GM21717 (cell line): ENCODE results near the gene SIDT1.
"Not testable (repeated sequence)": the region's sequence is repeated elsewhere in the genome, so short reads cannot be mapped to it uniquely, and the experiment has no call there.

Experiments used
- ATAC-seq: cut with Tn5 transposase; IDR thresholded peaks from one replicate; pipeline ENCODE4 v1.9.1; 2021; ENCODE audit warnings: mild to moderate bottlenecking, moderate library complexity; ENCODE audit not compliant: unreplicated experiment

SIDT1 gene

DNA sequence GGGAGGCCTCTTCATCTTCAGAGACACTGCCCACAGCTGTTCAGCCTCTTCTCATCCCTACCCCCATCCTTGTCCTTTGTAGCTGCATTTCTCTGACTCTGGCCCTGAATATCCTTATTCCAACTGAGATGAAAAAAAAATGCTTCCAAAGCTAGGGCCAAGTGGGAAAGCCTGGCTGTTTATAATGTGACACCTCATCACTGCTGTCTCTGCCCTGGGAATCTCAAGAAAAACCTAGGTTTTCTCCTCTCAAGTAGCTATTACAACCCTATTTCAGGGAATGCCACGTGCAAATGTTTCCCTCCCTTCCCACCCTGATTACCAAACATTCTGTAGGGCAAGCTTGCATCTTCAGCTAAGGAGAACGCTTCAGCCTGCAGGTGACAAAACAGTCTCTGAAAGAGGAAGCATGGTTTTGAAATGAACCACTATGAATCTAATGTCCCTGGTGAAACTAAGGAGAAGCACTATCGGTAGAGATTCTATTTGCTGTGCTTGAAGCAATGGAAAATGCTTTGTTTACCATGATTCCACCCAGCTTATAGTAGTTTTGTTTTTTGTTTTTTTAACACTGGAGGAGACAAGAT is 98.7 kb downstream of the SIDT1 start:
- ATAC-seq: no peak

DNA sequence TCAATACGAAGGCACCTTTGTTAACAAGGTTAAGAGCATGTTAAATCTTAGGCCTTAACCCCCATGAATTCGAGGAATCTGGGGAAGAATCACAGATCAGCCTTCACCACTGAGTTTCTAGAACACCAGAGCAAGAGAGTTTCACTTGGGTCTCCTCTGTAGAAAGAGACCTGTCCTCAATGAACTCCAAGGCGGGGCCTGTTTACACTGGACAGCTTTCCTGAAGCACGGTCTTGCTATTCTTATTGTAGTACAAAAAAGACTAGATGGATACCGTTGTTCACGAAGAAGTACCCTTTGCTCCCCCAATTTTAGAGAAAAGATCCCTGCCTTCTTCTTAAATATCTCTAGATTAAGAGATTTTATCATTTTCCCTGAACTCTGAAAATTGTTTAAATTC is 99.2 kb downstream of the SIDT1 start:
- no peak for ATAC-seq

DNA sequence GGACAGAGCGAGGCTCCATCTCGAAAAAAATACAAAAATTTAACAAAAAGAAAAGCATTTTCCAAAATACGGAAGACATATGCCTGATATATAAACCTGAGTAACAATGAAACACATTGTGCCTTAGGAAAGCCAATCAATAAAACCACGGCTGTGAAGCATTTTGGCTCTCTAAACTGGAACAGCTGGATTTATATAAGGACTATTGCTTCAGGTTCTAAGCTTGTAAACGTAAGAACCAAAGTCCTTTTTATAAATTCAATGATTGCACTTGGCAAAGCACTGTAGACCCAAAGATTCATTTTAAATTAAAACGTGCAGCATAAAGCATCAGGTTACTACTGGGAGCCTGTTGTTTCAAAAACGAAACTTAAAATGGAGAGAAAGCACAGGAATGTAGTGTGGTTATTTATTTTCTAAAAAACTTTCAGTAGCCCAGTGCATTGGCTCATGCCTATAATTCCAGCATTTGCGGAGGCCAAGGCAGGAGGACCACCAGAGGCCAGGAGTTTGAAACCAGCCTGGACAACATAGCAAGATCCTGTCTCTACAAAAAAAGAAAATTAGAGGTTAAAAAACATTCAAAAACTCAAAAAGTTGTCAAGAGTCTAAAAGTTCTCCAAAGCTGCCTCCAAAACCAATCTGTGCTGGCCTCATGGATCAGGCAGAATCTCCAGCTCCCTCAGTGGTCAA is 102.6 kb downstream of the SIDT1 start:
- no peak for ATAC-seq

DNA sequence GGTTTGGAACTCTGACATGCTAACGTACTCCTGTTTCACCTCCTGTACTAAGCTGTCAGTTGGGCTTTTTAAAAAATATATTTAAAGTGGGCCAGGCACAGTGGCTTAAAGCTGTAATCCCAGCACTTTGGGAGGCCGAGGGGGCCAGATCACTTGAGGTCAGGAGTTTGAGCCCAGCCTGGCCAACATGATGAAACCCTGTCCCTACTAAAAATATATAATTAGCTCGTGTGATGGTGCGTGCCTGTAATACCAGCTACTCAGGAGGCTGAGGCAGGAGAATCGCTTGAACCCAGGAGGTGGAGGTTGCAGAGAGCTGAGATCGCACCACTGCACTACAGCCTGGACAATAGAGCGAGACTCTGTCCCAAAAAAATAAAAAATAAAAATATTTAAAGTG is 103.7 kb downstream of the SIDT1 start:
- ATAC-seq: not testable (repeated sequence)

DNA sequence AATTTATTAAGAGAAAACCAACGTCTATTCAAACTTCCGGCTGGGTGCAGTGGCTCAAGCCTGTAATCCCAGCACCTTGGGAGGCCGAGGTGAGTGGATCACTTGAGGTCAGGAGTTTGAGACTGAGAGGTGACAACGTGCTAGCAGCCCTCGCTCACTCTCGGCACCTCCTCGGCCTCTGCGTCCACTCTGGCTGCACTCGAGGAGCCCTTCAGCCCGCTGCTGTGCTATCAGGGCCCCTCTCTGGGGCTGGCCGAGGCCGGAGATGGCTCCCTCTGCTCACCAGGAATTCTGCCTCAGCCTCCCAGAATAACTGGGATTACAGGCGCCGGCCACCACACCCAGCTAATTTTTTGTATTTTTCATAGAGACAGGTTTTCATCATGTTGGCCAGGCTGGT is 105.4 kb downstream of the SIDT1 start:
- no peak for ATAC-seq

DNA sequence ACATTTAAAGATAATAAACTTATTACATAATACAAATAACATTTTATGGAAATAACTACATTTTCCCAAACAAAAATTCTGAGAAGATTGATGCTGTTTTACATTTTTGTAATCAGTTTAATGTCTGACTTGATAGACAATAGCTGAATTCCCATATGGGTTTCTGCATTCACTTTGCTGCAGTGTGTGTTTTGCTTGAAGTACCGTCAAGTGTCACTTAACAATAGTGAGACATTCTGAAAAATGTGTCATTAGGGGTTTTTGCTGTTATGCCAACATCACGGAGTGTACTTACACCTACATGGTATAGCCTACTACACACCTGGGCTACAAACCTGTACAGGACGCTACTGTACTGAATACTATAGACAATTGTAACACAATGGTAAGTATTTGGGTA is 106.6 kb downstream of the SIDT1 start:
- no peak for ATAC-seq

DNA sequence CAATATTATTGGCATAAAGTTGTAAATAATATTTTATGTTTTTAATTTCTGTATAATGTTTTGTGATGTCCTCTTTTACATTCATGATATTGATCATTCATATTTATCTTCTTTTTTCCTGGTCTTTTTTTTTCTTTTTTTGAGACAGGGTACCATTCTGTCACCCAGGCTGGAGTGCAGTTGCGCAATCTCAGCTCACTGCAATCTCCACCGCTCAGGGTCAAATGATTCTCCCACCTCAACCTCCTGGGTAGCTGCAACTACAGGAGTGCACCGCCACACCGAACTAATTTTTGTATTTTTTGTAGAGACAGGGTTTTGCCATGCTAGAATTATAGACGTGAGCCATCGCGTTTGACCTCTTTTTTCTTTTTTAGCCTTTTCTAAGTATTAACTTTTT is 111.2 kb downstream of the SIDT1 start:
- no peak for ATAC-seq

DNA sequence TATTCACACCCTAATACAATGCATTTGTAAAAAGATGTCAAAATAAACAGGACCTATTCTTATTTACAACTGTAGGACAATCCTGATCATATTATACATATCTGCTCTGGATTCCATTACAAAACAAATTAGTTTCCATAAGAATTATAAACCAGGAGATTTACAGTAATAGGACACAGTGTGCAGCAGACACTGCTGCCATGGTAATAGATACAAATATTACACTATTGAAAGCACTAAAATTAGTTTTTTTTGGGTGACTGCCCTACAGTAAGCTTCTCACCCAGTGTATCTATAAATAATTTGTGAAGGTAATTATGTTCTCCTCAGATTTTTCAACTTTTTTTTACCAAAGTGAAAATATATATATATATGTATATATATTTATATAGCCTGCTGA is 116.2 kb downstream of the SIDT1 start:
- no peak for ATAC-seq

DNA sequence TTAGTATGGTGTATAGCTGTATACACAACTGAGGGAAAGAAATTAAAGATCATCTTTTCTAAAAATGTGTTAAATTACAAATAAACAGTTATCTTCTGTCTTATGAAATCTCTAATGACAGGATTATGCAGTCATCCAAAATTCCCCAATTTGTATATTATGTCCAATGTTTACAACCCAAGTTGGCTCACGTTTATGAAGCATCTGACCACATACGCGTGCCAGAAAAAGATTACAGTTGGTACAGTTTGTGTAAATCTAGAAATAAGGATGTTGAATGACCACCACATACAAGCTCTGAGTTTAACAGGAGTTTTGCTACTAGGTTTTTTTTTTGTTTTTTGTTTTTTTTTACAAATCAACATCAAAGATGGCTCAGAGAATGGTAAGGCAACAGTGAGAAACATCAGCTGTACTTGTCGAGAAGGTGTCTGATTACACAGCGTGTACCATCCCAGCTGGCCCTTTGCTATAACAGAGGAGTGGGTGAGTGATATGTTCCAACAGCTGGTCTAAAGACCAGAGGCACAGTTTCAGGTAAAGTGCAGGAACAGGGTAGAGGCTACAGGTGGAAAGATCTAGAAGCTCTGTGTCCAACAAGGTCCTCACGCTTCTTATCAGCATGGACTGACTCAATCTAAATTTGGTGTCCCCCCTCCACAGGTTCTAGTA is 117.0 kb downstream of the SIDT1 start:
- ATAC-seq: no peak

DNA sequence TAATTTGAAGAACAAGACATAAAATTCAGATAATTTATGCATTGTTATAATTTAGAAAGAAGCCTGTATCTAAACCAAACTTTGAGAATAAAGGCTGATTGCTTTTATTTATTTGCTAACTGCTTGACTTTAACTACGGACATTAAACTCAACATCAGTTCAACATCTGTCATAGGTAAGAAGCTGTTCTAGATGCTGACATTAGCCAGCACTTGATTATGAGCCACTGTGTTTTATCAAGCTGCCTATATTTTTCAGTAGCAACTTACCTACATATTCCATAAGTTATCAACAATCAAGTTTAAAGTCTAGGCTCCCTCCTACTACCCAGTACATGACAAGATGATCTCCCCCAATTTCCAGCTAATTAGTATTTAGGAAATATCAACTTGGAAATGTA is 122.0 kb downstream of the SIDT1 start:
- ATAC-seq: no peak

DNA sequence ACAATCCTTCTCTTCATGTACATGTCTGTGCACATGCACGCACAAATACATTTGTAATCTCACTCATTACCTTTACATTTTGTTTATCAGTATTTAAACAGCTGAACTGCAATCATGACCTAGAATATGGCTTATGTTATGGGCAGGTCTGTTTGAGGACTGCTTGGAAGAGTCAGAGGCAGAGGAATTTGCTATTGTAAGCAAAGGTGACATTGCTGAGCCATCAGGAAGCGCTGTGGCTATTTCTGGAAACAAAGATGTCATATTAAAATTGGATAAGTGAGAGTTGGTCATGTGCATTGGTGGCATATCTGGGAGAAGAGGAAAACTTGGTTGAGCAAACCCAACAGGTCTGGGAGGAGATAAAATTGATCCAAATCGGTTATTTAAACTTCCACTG is 122.5 kb downstream of the SIDT1 start:
- ATAC-seq: no peak

DNA sequence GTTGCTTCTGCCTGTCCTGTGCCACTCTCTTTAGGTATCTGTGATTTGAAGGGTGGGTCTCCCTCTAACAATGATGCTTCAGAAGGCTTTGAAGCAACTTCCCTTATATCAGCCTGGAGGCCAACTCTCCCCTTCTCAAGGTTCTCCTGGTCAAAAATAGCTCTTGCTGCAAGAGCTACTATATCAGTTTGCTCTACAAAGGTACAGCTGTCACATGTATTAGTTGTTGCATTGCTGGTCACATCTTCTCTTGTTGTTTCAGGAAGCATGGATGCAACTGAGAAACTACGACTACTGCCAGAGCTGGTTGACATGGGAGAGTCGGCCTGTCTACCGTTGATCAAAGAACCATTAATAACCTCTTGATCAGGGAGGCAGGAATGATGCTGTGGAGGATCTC is 125.8 kb downstream of the SIDT1 start:
- no peak for ATAC-seq

DNA sequence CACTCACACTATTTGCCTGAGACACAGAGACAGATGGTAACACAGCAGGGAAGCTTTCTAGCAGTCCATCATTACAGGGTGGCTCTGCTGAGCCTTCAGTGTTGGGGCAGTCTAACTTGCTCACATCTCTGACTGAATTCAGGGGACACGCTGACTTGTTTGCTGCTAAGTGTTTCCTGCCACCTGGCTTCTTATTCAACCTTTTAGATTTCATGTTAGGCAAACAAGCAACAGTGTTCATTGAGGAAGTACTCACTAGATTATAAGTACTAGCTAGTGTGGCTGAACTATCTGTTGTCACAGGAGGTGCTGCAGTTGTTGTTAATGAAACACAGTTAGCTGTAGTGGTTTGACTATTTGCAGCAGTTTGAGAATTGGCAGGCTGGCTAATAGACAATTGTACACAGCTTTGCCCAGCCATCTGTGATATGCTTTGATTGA is 126.8 kb downstream of the SIDT1 start:
- ATAC-seq: no peak

DNA sequence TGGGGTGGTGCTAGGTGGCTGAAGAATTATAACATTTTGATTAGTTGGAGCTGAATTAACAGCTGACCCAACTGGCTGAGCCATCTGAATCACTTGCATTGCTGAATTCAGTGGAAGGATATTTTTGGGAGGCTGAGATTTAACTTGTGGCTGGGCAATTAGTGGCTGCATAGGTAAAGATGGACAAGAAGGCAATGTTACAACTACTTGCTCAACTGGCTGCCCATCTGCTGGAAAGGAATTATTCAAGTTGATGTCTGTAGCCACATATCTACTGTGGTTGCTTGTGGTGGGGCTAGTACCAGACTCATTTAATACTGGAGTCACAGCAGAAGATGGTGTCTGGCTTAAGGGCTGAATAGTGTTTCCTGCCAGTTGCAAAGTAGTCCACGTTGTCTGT is 127.6 kb downstream of the SIDT1 start:
- ATAC-seq: no peak

DNA sequence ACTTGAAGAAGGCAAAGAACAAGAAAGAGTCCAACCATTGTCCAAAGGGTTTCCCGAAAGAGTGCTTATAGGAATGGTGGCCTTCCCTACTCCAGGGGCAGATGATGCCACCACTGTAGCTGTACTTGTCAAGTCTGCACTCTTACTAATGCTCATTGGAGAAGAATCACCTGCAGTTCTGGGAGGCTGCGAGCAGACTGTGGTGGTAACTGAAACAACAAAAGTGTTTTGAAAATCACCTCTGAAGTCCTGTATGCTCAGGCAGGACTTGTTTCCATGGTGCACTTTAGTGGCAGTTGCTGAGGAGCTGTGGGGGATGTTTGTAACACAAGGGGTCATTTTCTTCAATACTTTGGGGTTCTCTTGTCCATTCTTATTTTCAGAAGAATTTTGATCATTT is 128.1 kb downstream of the SIDT1 start:
- ATAC-seq: no peak

DNA sequence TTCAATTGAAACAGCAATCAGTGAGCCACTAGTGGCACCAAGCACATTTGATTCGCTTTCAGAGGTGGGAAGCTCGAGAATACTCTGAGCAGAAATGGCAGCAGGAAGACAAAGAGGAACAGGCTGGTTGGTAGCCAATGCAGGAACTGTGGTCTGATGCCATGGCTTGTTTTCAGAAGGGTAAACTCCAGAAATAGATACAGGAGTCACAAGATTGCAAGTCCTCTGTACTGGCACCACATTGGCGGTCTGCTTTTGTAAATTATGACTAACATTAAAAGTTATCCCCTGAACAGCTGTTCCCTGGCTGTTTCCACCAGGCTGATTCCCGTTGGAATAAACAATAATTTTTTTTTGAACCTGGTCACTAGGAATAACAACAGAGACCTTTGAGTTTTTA is 128.5 kb downstream of the SIDT1 start:
- ATAC-seq: no peak

DNA sequence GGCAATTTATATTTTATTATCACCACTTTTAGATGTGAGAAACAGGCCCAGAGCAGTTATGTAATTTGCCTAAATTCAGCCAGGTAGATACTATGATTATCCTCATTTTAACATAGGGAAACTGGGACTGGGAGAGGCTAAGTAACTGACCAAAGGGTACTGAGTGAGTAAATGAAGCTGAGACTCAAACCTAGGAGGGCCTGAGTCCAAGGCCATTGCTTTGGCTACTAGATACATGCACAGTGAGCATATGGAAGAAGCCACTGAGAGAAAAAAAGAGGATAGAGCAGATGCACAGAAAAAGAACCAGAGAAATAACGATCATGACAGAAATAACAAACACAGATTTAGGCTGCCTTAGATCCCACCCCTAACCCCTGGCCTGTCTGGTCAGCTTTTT is 130.5 kb downstream of the SIDT1 start:
- no peak for ATAC-seq

DNA sequence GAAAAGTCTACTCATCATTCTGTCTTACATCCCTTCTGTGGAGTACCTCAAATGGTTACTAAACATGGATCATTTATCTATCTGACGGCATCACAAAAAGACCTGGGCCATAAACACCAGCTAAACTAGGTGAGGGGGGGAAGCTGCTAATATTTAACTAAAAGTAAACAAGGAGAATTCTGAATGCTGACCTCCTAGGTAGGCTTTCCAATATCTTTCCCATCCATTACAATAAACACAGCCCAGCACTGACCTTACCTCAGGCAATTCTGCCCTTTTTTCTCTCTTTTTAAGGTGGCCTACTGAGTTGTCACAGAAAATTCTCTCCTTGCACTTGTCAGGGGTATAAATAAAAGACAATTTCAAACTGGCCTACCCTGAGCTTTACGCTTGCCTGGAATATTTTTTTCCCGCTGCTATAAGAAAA is 131.0 kb downstream of the SIDT1 start:
- ATAC-seq: no peak

DNA sequence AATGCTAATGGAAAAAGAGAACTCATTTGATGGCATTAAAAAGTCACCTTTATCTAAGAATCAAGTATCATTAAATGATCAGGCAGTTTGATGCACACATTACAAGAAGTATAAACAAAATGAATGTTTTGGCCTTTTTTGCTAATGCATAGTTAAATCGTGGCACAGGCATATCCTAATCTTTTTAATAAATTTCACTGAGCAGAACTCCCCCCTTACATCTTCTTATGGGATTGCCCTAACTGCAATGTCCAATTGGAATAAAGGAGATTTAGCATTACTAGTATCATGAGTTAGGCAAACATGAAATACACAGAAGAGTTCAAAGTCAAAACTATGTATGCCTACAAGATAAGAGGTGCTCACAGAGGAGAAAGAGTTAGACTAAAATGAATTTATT is 131.4 kb downstream of the SIDT1 start:
- no peak for ATAC-seq

DNA sequence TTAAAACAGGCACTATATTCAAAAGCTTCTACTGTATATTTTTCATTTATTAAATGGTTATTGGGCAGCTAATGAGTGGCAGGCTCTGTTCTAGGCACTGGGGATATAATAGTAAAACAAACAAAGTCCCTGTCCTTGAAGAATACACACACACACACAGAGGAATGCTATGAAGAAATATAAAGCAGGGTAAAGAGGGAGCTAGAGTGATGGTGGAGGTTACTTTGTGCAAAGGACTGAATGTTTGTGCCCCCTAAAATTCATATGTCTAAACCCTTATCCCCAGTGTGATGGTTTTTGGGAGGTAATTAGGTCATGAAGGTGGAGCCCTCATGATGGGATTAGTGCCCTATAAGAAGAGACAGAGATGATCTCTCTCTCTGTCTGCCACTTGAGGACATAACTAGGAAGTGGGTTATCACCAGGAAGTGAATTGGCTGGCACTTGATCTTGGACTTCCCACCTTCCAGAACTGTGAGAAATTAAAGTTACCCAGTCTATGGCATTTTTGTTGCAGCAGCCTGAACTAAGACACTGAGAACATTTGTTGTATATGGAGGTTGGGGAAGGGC is 132.3 kb downstream of the SIDT1 start:
- ATAC-seq: no peak

DNA sequence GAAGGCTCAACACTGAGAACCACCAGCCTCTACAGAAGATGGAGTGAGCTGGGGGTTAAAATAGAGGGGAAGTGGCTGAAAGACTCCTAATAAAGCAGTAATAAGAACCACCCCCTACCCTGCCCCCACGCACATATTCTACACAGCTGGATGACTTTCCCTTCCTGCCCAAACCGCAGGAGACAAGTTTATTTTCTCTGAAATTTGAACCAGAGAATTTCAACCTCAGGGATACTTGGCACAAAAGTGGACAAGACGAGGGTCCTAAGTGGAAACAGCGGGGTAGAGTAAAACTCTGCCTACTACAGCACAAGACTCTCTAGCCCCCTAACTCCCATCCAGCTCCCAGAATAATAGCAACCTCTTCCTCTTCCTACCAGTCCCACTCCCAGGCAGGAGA is 135.7 kb downstream of the SIDT1 start:
- no peak for ATAC-seq

DNA sequence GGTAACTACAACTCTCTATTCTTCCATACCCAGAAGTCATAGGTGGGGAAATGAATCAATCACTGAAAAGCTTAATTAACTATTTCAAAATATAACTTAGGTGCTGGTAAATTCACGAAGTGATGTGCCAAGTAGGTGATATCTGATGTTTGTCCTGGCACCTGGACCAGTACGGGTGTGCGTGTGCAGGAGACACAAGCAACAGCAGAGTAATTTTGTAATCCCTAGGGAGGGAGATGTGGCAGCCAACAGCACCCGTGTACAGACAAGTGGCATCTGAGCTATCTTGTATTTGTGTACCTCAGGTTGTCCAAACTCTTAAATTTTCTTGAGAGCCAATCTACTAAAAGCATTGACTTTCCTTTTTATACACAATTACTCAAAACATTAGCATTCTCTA is 141.2 kb downstream of the SIDT1 start:
- ATAC-seq: no peak
